Uterus (tissue), 2 donors: ENCODE data around the gene ADCY5.

Source experiments
- CTCF ChIP-seq, 4 experiments: fragments of 200-600 bp in 2 of 4; fragments of 450-650 bp in 2 of 4; sonication (generic) in 2 of 4; IDR thresholded peaks; one replicate each; pipeline ENCODE4 v1.5.1; 2016 to 2019; ENCODE audit warnings: antibody characterized with exemption in 4 of 4, mild to moderate bottlenecking in 2 of 4, moderate library complexity in 1 of 4
- POLR2A ChIP-seq, 2 donors: fragments of 450-650 bp; IDR thresholded peaks; one replicate each; pipeline ENCODE4 v1.6.1; 2016; ENCODE audit warnings: antibody characterized with exemption in 2 of 2, mild to moderate bottlenecking in 1 of 2, moderate library complexity in 1 of 2

DNA sequence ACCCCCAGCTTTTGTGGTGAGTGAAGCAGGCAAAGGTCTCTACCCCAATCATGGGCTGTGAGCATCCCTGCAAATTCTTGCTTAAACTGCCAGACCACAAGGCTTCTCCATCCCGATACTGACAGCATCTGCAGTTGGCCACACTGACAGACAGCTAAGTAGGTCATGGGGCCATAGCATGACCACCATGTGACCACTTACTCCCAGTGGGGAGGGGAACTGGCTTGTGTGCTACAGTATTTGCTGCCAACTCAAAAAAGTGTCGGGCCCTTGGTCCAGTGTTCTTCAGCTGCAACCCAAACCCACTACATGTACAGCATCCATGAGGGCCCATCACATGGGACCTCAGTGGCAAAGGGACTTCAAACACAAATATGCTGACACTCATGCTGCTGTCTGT lies 143.7 kb downstream of the ADCY5 start:
- no peak for TF ChIP-seq CTCF (IDR thresholded peaks at IDR 0.05)
- no peak for TF ChIP-seq POLR2A (IDR thresholded peaks at IDR 0.05)
